Activated CD4-positive, alpha-beta T cell treated with anti-CD3 and anti-CD28 coated beads for 48 hours (primary cell): ENCODE data around the gene BRD4.

ENCODE experiments used
- DNase-seq: peaks from one replicate; pipeline ENCODE4 v3.0.0-alpha.2; 2020

BRD4 gene

GRCh38 chr19:15307169-15307568 is 25.2 kb downstream of the BRD4 start:
- DNase-seq, result no peak

GRCh38 chr19:15305582-15306334 is 26.6 kb downstream of the BRD4 start:
- no peak for DNase-seq

- peak; percentile 63 for DNase-seq
Measured at GRCh38 chr19:15304140-15304705, 28.1 kb downstream of the BRD4 start.

GRCh38 chr19:15303105-15303780 is 29.1 kb downstream of the BRD4 start:
- DNase-seq, result no peak

- peak; percentile 46 for DNase-seq
Measured at GRCh38 chr19:15300533-15301197, 31.7 kb downstream of the BRD4 start.

GRCh38 chr19:15299568-15300409 is 32.5 kb downstream of the BRD4 start:
- no peak for DNase-seq

- DNase-seq, result no peak
Measured at GRCh38 chr19:15298847-15299567, 33.3 kb downstream of the BRD4 start.

GRCh38 chr19:15297416-15298224 is 34.7 kb downstream of the BRD4 start:
- DNase-seq, result no peak

- DNase-seq, result no peak
Measured at GRCh38 chr19:15296841-15297415, 35.4 kb downstream of the BRD4 start.

GRCh38 chr19:15296353-15296752 is 36.0 kb downstream of the BRD4 start:
- DNase-seq, result no peak

- no peak for DNase-seq
Measured at GRCh38 chr19:15294561-15294990, 37.8 kb downstream of the BRD4 start.

GRCh38 chr19:15293781-15294491 is 38.4 kb downstream of the BRD4 start:
- DNase-seq, result no peak

GRCh38 chr19:15292847-15293582 is 39.3 kb downstream of the BRD4 start:
- DNase-seq, result no peak

GRCh38 chr19:15292140-15292539 is 40.2 kb downstream of the BRD4 start:
- no peak for DNase-seq

- no peak for DNase-seq
Measured at GRCh38 chr19:15291548-15292021, 40.8 kb downstream of the BRD4 start.

- DNase-seq, result no peak
Measured at GRCh38 chr19:15291089-15291488, 41.2 kb downstream of the BRD4 start.

- no peak for DNase-seq
Measured at GRCh38 chr19:15290166-15290565, 42.2 kb downstream of the BRD4 start.

GRCh38 chr19:15289673-15290072 is 42.7 kb downstream of the BRD4 start:
- no peak for DNase-seq
